Nephron progenitor cell (in vitro differentiated cells): ENCODE measurements around the gene KDM8.

Source experiments
- DNase-seq: peaks from one replicate; pipeline ENCODE4 v3.0.0; 2021
- H3K27ac Mint-ChIP-seq: 2 replicates; pipeline ENCODE4 v1.8.0; 2021; ENCODE audit warnings: mild to moderate bottlenecking, moderate library complexity, mixed read lengths
- H3K27me3 Mint-ChIP-seq: 2 replicates; pipeline ENCODE4 v1.8.0; 2021; ENCODE audit warnings: mild to moderate bottlenecking, low read depth, mixed read lengths; ENCODE audit not compliant: poor library complexity
- H3K36me3 Mint-ChIP-seq: 2 replicates; pipeline ENCODE4 v1.8.0; 2021; ENCODE audit warnings: low read depth, mixed read lengths
- H3K4me1 Mint-ChIP-seq: 2 replicates; pipeline ENCODE4 v1.8.0; 2021; ENCODE audit warnings: mixed read lengths
- H3K4me3 Mint-ChIP-seq: 2 replicates; pipeline ENCODE4 v1.8.0; 2021; ENCODE audit warnings: mild to moderate bottlenecking, moderate library complexity, mixed read lengths
- H3K9me3 Mint-ChIP-seq: 2 replicates; pipeline ENCODE4 v1.8.0; 2021; ENCODE audit warnings: mild to moderate bottlenecking, moderate library complexity, mixed read lengths
- TF ChIP-seq, protein P1 (sequence below): fragments of 200-600 bp; sonication (generic); IDR thresholded peaks from 2 replicates; pipeline ENCODE4 v1.5.0; 2021; ENCODE audit warnings: antibody characterized with exemption

The KDM8 gene

GRCh38 chr16:27219161-27219560 is 15.8 kb downstream of the KDM8 start:
- Mint-ChIP-seq H3K27me3 (peaks cover 29% of the 10 kb centered on the region), H3K4me1 (peaks cover 31% of the 10 kb centered on the region), H3K9me3 (no peaks in the 10 kb centered on the region), H3K4me3 (no peak overlapping the region), H3K27ac (no peak overlapping the region), H3K36me3 (peaks cover 18% of the 10 kb centered on the region)
- TF ChIP-seq, protein P1, sequence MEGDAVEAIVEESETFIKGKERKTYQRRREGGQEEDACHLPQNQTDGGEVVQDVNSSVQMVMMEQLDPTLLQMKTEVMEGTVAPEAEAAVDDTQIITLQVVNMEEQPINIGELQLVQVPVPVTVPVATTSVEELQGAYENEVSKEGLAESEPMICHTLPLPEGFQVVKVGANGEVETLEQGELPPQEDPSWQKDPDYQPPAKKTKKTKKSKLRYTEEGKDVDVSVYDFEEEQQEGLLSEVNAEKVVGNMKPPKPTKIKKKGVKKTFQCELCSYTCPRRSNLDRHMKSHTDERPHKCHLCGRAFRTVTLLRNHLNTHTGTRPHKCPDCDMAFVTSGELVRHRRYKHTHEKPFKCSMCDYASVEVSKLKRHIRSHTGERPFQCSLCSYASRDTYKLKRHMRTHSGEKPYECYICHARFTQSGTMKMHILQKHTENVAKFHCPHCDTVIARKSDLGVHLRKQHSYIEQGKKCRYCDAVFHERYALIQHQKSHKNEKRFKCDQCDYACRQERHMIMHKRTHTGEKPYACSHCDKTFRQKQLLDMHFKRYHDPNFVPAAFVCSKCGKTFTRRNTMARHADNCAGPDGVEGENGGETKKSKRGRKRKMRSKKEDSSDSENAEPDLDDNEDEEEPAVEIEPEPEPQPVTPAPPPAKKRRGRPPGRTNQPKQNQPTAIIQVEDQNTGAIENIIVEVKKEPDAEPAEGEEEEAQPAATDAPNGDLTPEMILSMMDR: no peak
- no peak for DNase-seq

- DNase-seq: no peak
- H3K27me3 Mint-ChIP-seq: peaks cover 24% of the 10 kb centered on the region
- peaks cover 10% of the 10 kb centered on the region for H3K36me3 Mint-ChIP-seq
- no peak overlapping the region for H3K4me3 Mint-ChIP-seq
- H3K27ac Mint-ChIP-seq: no peak overlapping the region
- TF ChIP-seq, protein P1: no peak
- H3K4me1 Mint-ChIP-seq: peaks cover 32% of the 10 kb centered on the region
- H3K9me3 Mint-ChIP-seq: no peaks in the 10 kb centered on the region
These were observed 16.8 kb downstream of the KDM8 start for GRCh38 chr16:27220120-27220519.

- H3K9me3 Mint-ChIP-seq: no peaks in the 10 kb centered on the region
These were observed 17.2 kb downstream of the KDM8 start for GRCh38 chr16:27220527-27220926.

GRCh38 chr16:27220991-27221390 is 17.7 kb downstream of the KDM8 start:
- TF ChIP-seq, protein P1: no peak
- Mint-ChIP-seq H3K27ac (no peak overlapping the region), H3K4me3 (no peak overlapping the region), H3K27me3 (peaks cover 19% of the 10 kb centered on the region), H3K36me3 (peaks cover 8% of the 10 kb centered on the region), H3K9me3 (no peaks in the 10 kb centered on the region), H3K4me1 (peaks cover 37% of the 10 kb centered on the region)
- DNase-seq: no peak

More at GRCh38 chr16:27220527-27220926, 17.2 kb downstream of the KDM8 start:
- H3K27me3 Mint-ChIP-seq: peaks cover 21% of the 10 kb centered on the region
- no peak overlapping the region for H3K4me3 Mint-ChIP-seq
- peaks cover 33% of the 10 kb centered on the region for H3K4me1 Mint-ChIP-seq
- no peak for DNase-seq
- peak overlapping the region; percentile 48 for H3K27ac Mint-ChIP-seq
- peaks cover 9% of the 10 kb centered on the region for H3K36me3 Mint-ChIP-seq
- TF ChIP-seq, protein P1: no peak

DNA sequence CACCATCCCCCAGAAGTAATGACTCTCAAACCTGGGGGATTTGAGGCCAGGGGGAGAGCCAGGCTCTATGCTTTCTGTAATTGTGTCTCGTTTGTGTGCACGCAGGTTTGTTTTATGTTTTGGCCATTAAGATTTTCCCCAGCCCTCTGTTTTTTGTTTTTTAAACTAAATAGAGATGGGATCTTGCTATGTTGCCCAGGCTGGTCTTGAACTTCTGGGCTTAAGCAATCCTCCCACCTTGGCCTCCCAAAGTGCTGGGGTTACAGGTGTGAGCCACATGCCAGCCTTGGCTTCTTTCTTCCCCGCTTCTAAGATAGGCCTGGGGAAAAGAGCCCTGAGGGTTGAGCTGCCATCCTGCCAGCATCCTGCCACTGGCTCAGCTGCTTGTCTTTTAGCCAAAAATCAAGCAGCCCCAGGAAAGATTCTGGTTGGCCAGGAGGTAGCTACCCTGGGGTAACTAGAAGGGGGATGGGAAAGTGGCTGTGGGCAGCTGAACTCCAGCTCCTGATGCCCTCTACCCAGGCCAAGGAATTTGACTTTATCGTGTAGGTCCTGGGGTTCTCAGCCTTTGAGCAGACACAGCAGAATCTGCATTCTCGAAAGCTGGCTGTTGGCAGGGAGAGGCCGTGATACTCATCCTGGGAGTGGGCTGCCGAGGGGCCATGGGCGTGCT is 18.4 kb downstream of the KDM8 start:
- Mint-ChIP-seq H3K27ac (peak overlapping the region; percentile 39), H3K4me1 (peaks cover 41% of the 10 kb centered on the region), H3K36me3 (peaks cover 6% of the 10 kb centered on the region), H3K4me3 (no peak overlapping the region), H3K9me3 (no peaks in the 10 kb centered on the region), H3K27me3 (peaks cover 19% of the 10 kb centered on the region)
- DNase-seq: no peak
- TF ChIP-seq, protein P1: no peak
